Panc1 (cell line): Measurements from ENCODE around the gene ZSCAN12. TPM values are rescaled to one million over a fixed set of nuclear protein-coding genes. Genes with fewer than 3 reads are reported as not detected.

Experiments used
- ATAC-seq: fragments of 200-7000 bp; cut with Tn5 transposase; 2 replicates; pipeline ENCODE4 v1.9.1; 2020; ENCODE audit warnings: mild to moderate bottlenecking, moderate library complexity
- BruUV-seq: library from RNA; stranded (reverse); fragments of 400-500 nt; replicated peaks from 2 replicates; lab custom pipeline; 2021; lab: Mats Ljungman, UMichigan
- CTCF ChIA-PET: fragments of 300-600 bp; sonication (Branson Sonifier 250); formaldehyde crosslinking; loops from one replicate; lab custom pipeline; 2022; ENCODE audit warnings: antibody characterized with exemption; lab: Charles Lee
- POLR2A ChIA-PET: fragments of 300-600 bp; sonication (Branson Sonifier 250); formaldehyde crosslinking; loops from one replicate; lab custom pipeline; 2022; ENCODE audit warnings: antibody characterized with exemption; lab: Charles Lee
- DNase-seq: peaks from one replicate; pipeline ENCODE4 v3.0.0-alpha.2; 2010; ENCODE audit warnings: low read depth, low spot score
- H3K27ac ChIP-seq: 2 replicates; pipeline ENCODE4 v1.5.1; 2011; ENCODE audit warnings: mild to moderate bottlenecking, low read length, inconsistent platforms
- H3K27me3 ChIP-seq: fragments of 200-500 bp; sonication (Bioruptor generic); 2 replicates; pipeline ENCODE4 v1.6.0; 2014; ENCODE audit warnings: low read length, inconsistent platforms; ENCODE audit not compliant: control insufficient read depth, insufficient read depth
- H3K36me3 ChIP-seq: fragments of 200-500 bp; sonication (Bioruptor generic); 2 replicates; pipeline ENCODE4 v1.5.1; 2014; ENCODE audit warnings: inconsistent platforms, mild to moderate bottlenecking, low read length, moderate library complexity; ENCODE audit not compliant: control insufficient read depth, insufficient read depth
- H3K4me1 ChIP-seq: 2 replicates; pipeline ENCODE4 v1.5.1; 2011; ENCODE audit warnings: inconsistent platforms, mild to moderate bottlenecking, low read length, moderate library complexity; ENCODE audit not compliant: control insufficient read depth, insufficient read depth
- H3K4me3 ChIP-seq, 2 experiments: 2 replicates each; pipeline ENCODE4 v1.5.1; 2011 to 2012; ENCODE audit warnings: low read depth in 2 of 2, low read length in 2 of 2, mild to moderate bottlenecking in 2 of 2, inconsistent platforms in 1 of 2, moderate library complexity in 1 of 2
- H3K9me3 ChIP-seq: fragments of 200-500 bp; sonication (Bioruptor generic); 2 replicates; pipeline ENCODE4 v1.5.1; 2014; ENCODE audit warnings: low read depth, mild to moderate bottlenecking, inconsistent platforms, low read length, moderate library complexity; ENCODE audit not compliant: control insufficient read depth, insufficient read depth
- CTCF ChIP-seq: fragments of 450-650 bp; IDR thresholded peaks from 2 replicates; pipeline ENCODE4 v1.5.1; 2017; ENCODE audit warnings: mild to moderate bottlenecking
- POLR2AphosphoS5 ChIP-seq: IDR thresholded peaks from 2 replicates; pipeline ENCODE4 v1.6.1; 2012; ENCODE audit warnings: mild to moderate bottlenecking, low read depth, low read length, moderate library complexity
- REST ChIP-seq, 2 experiments: IDR thresholded peaks; 2 replicates each; pipeline ENCODE4 v1.6.1; 2011 to 2012; ENCODE audit warnings: low read depth in 2 of 2, control low read depth in 1 of 2, low read length in 1 of 2, mild to moderate bottlenecking in 1 of 2, moderate library complexity in 1 of 2; ENCODE audit not compliant: insufficient read depth in 1 of 2
- SIN3A ChIP-seq: IDR thresholded peaks from 2 replicates; pipeline ENCODE4 v1.6.1; 2012; ENCODE audit warnings: low read depth, mild to moderate bottlenecking, low read length, moderate library complexity, borderline replicate concordance; ENCODE audit not compliant: insufficient read depth
- TCF7L2 ChIP-seq: IDR thresholded peaks from 2 replicates; pipeline ENCODE4 v1.6.1; 2011; ENCODE audit warnings: mild to moderate bottlenecking, low read depth, low read length, inconsistent platforms
- in situ Hi-C: cut with HindIII; loops from 2 replicates; pipeline ENCODE4 v1.10.0; 2016; ENCODE audit warnings: low sequenced_read_pairs, low pct_unique_long_range_greater_than_20kb
- intact Hi-C: fragments of 100-400 bp; cut with micrococcal nuclease; formaldehyde crosslinking; loops from one replicate; pipeline ENCODE4 v1.10.0; 2022; ENCODE audit not compliant: unreplicated experiment
- total RNA-seq: library from RNA; stranded (reverse); gene quantifications from one replicate; pipeline ENCODE4 v1.2.1, GENCODE V29; 2021; ENCODE audit not compliant: unreplicated experiment

Gene ZSCAN12
- total RNA-seq, 1 experiment from 2014 or later: 3.2 TPM

- no peak for ATAC-seq
- ChIA-PET POLR2A (no interaction called here), CTCF (no interaction called here)
- in situ Hi-C loops: no loop called here
- Histone ChIP-seq H3K27me3 (no peaks in the 10 kb centered on the region), H3K4me1 (peaks cover 9% of the 10 kb centered on the region), H3K27ac (no peak overlapping the region), H3K36me3 (no peaks in the 10 kb centered on the region; the same call in 1 of the 2 replicates), H3K4me3 (no peak overlapping the region), H3K9me3 (peaks cover 29% of the 10 kb centered on the region; the same call in 1 of the 2 replicates)
- DNase-seq: no peak
- intact Hi-C loops: no loop called here
- BruUV-seq: no TSS peak
- TF ChIP-seq CTCF (no peak), SIN3A (no peak), POLR2AphosphoS5 (no peak), REST (IDR thresholded peaks at IDR 0.05; ENCODE audit: insufficient read depth in 1 of 2, low read depth in 2 of 2, low read length in 1 of 2) (no peak), TCF7L2 (no peak)
Observed at GRCh38 chr6:28330041-28330440, 69.5 kb downstream of the ZSCAN12 start.

Other genes with a start within 250 kb of the ZSCAN12 start
- gene ZSCAN9, start 174.5 kb downstream of the ZSCAN12 start, total RNA-seq: 14.4 TPM
- gene ZKSCAN4, start 147.5 kb downstream of the ZSCAN12 start, total RNA-seq: 4.4 TPM
- not detected for gene NKAPL, start 140.4 kb downstream of the ZSCAN12 start, total RNA-seq
- 6.6 TPM for gene ZSCAN26, start 132.6 kb downstream of the ZSCAN12 start, total RNA-seq
- 7.6 TPM for gene PGBD1, start 118.2 kb downstream of the ZSCAN12 start, total RNA-seq
- gene ZSCAN31, start 63.6 kb downstream of the ZSCAN12 start, total RNA-seq: 10.4 TPM
- gene ZKSCAN3, start 49.8 kb downstream of the ZSCAN12 start, total RNA-seq: 7.0 TPM
- 1.6 TPM for gene ZSCAN23, start 43.7 kb upstream of the ZSCAN12 start, total RNA-seq
- not detected for gene GPX6, start 116.0 kb upstream of the ZSCAN12 start, total RNA-seq
- gene GPX5, start 126.1 kb upstream of the ZSCAN12 start, total RNA-seq: not detected